SK-N-SH (cell line): ENCODE measurements around the gene RAD51B. TPM values are rescaled to one million over a fixed set of nuclear protein-coding genes. Genes with fewer than 3 reads are reported as not detected.

Experiments used
- CTCF ChIA-PET: fragments of 300-600, 350-600 bp; formaldehyde crosslinking; extraction: SDS; loops from one replicate; lab custom pipeline; 2021; lab: Yijun Ruan, JAX
- POLR2A ChIA-PET: fragments of 350-600 bp; sonication (Branson Sonifier 250); formaldehyde crosslinking; extraction: SDS; loops from one replicate; lab custom pipeline; 2020; ENCODE audit warnings: antibody characterized with exemption, inconsistent platforms; lab: Yijun Ruan, JAX
- DNase-seq: peaks from one replicate; pipeline ENCODE4 v3.0.0; 2012
- H2AFZ ChIP-seq: fragments of 200-600 bp; sonication (generic); 2 replicates; pipeline ENCODE4 v1.8.1; 2016; ENCODE audit warnings: antibody characterized with exemption, mild to moderate bottlenecking, low read depth
- H3F3A ChIP-seq: fragments of 200-600 bp; sonication (generic); replicated peaks from 2 replicates; pipeline ENCODE3; 2016; ENCODE audit warnings: antibody characterized with exemption, mild to moderate bottlenecking; ENCODE audit not compliant: insufficient read depth
- H3K27ac ChIP-seq, 2 experiments: fragments of 200-500 bp in 1 of 2; fragments of 200-600 bp in 1 of 2; sonication (Bioruptor generic) in 1 of 2; sonication (generic), shearing (Covaris generic) in 1 of 2; 2 replicates each; pipeline versions ENCODE4 v1.5.1 to v1.6.1; 2014 to 2016; ENCODE audit warnings: low read depth in 2 of 2, inconsistent platforms in 1 of 2, low read length in 1 of 2, mild to moderate bottlenecking in 1 of 2, mixed read lengths in 1 of 2
- H3K27me3 ChIP-seq: fragments of 200-600 bp; sonication (generic), shearing (Covaris generic); 2 replicates; pipeline ENCODE4 v1.6.1; 2016; ENCODE audit warnings: mixed run types; ENCODE audit not compliant: insufficient read depth
- H3K36me3 ChIP-seq, 2 experiments: fragments of 200-500 bp in 1 of 2; fragments of 200-600 bp in 1 of 2; sonication (Bioruptor generic) in 1 of 2; sonication (generic) in 1 of 2; replicated peaks in 1 of 2; 2 replicates each; pipeline versions ENCODE3 to v1.5.1; 2014 to 2016; ENCODE audit warnings: low read length in 1 of 2, mild to moderate bottlenecking in 1 of 2; ENCODE audit not compliant: insufficient read depth in 2 of 2, control insufficient read depth in 1 of 2
- H3K4me1 ChIP-seq, 2 experiments: fragments of 200-500 bp in 1 of 2; fragments of 200-600 bp in 1 of 2; sonication (Bioruptor generic) in 1 of 2; sonication (generic), shearing (Covaris generic) in 1 of 2; 2 replicates each; pipeline versions ENCODE4 v1.5.1 to v1.6.1; 2014 to 2016; ENCODE audit warnings: low read depth in 1 of 2, low read length in 1 of 2, mixed run types in 1 of 2; ENCODE audit not compliant: insufficient read depth in 2 of 2, control insufficient read depth in 1 of 2
- H3K4me2 ChIP-seq: fragments of 200-600 bp; sonication (generic), shearing (Covaris generic); 2 replicates; pipeline ENCODE4 v1.6.1; 2017; ENCODE audit warnings: mixed run types
- H3K4me3 ChIP-seq, 2 experiments: fragments of 200-500 bp in 1 of 2; fragments of 200-600 bp in 1 of 2; sonication (Bioruptor generic) in 1 of 2; sonication (generic), shearing (Covaris generic) in 1 of 2; 2 replicates each; pipeline versions ENCODE4 v1.5.1 to v1.8.1; 2014 to 2016; ENCODE audit warnings: low read depth in 2 of 2, inconsistent platforms in 1 of 2, low read length in 1 of 2, mild to moderate bottlenecking in 1 of 2, mixed read lengths in 1 of 2, moderate library complexity in 1 of 2
- H3K79me2 ChIP-seq: fragments of 200-600 bp; sonication (generic); 2 replicates; pipeline ENCODE4 v1.8.1; 2017; ENCODE audit warnings: mild to moderate bottlenecking; ENCODE audit not compliant: insufficient read depth
- H3K9ac ChIP-seq: fragments of 200-600 bp; sonication (generic); 2 replicates; pipeline ENCODE4 v1.6.1; 2017; ENCODE audit warnings: mixed run types
- H3K9me2 ChIP-seq: fragments of 200-600 bp; sonication (generic); 2 replicates; pipeline ENCODE4 v1.6.1; 2017; ENCODE audit warnings: mixed run types
- H3K9me3 ChIP-seq: fragments of 200-600 bp; sonication (generic); 2 replicates; pipeline ENCODE4 v1.6.1; 2017; ENCODE audit warnings: mixed run types, mild to moderate bottlenecking, moderate library complexity
- H4K20me1 ChIP-seq: fragments of 200-600 bp; sonication (generic); 2 replicates; pipeline ENCODE4 v1.6.1; 2017; ENCODE audit warnings: mild to moderate bottlenecking, mixed run types; ENCODE audit not compliant: insufficient read depth
- CHD2 ChIP-seq: fragments of 150-350 bp; IDR thresholded peaks from 2 replicates; pipeline ENCODE4 v1.6.1; 2018; ENCODE audit warnings: low read length; ENCODE audit not compliant: partially characterized antibody
- EZH2phosphoT487 ChIP-seq: fragments of 200-600 bp; sonication (generic); IDR thresholded peaks from 2 replicates; pipeline ENCODE4 v1.6.1; 2017; ENCODE audit warnings: low read depth, mixed run types, mild to moderate bottlenecking, antibody characterized with exemption, moderate library complexity, borderline replicate concordance
- GABPA ChIP-seq: IDR thresholded peaks from 2 replicates; pipeline ENCODE4 v1.4.0; 2012; ENCODE audit warnings: low read depth, mild to moderate bottlenecking
- JUND ChIP-seq: IDR thresholded peaks from 2 replicates; pipeline ENCODE4 v1.4.0; 2012
- MEF2A ChIP-seq: IDR thresholded peaks from 2 replicates; pipeline ENCODE4 v1.4.0; 2012; ENCODE audit warnings: low read depth, borderline replicate concordance
- MXI1 ChIP-seq: IDR thresholded peaks from 2 replicates; pipeline ENCODE4 v1.6.1; 2012; ENCODE audit warnings: mild to moderate bottlenecking, low read depth, low read length, improper control_type of control experiment
- NFIC ChIP-seq: IDR thresholded peaks from 2 replicates; pipeline ENCODE4 v1.4.0; 2012; ENCODE audit warnings: borderline replicate concordance
- POLR2AphosphoS5 ChIP-seq: IDR thresholded peaks from 2 replicates; pipeline ENCODE4 v1.6.1; 2012; ENCODE audit warnings: low read depth, low read length
- RAD21 ChIP-seq: IDR thresholded peaks from 2 replicates; pipeline ENCODE4 v1.6.1; 2012; ENCODE audit warnings: mild to moderate bottlenecking, low read length
- RCOR1 ChIP-seq: fragments of 150-350 bp; IDR thresholded peaks from 2 replicates; pipeline ENCODE4 v1.6.1; 2017; ENCODE audit warnings: antibody characterized with exemption, low read length
- RFX5 ChIP-seq: IDR thresholded peaks from 2 replicates; pipeline ENCODE4 v1.6.1; 2012; ENCODE audit warnings: mild to moderate bottlenecking, improper control_type of control experiment, low read length
- SIN3A ChIP-seq: IDR thresholded peaks from 2 replicates; pipeline ENCODE4 v1.6.1; 2012; ENCODE audit warnings: low read depth, mild to moderate bottlenecking, low read length, moderate library complexity, borderline replicate concordance
- SMC3 ChIP-seq: IDR thresholded peaks from 2 replicates; pipeline ENCODE4 v1.6.1; 2012; ENCODE audit warnings: low read depth, low read length, improper control_type of control experiment
- YY1 ChIP-seq: IDR thresholded peaks from 2 replicates; pipeline ENCODE4 v1.4.0; 2012; ENCODE audit warnings: low read depth, mild to moderate bottlenecking
- WGBS: methylation state at CpG from one replicate; pipeline ENCODE4 v1.1.6; 2017; ENCODE audit warnings: low lambda C conversion rate; 5-methylcytosine and 5-hydroxymethylcytosine counted together
- polyA plus RNA-seq, 3 experiments: library from polyadenylated mRNA; depleted of rRNA; stranded (reverse); fragments of >200 nt; gene quantifications; 2 replicates each; pipeline ENCODE4 v1.2.3, GENCODE V29; 2012
- TF ChIP-seq, protein P1 (sequence below): IDR thresholded peaks from 2 replicates; pipeline ENCODE4; 2012
- TF ChIP-seq, protein P2 (sequence below): fragments of 200-600 bp; sonication (generic); IDR thresholded peaks from 2 replicates; pipeline ENCODE4 v1.6.1; 2017; ENCODE audit warnings: antibody characterized with exemption, mild to moderate bottlenecking, moderate library complexity
- TF ChIP-seq, protein P3 (sequence below): IDR thresholded peaks from 2 replicates; pipeline ENCODE4 v1.6.1; 2012; ENCODE audit warnings: mild to moderate bottlenecking, low read depth, low read length, moderate library complexity
- TF ChIP-seq, protein P4 (sequence below): fragments of 150-350 bp; IDR thresholded peaks from 2 replicates; pipeline ENCODE4 v1.6.1; 2016; ENCODE audit warnings: mild to moderate bottlenecking, low read depth, low read length
- TF ChIP-seq, protein P5 (sequence below): IDR thresholded peaks from 2 replicates; pipeline ENCODE4 v1.4.0; 2012; ENCODE audit warnings: low read depth, borderline replicate concordance

Gene RAD51B
- polyA plus RNA-seq, 1 of the 3 experiments (the other 2 are of a cell fraction), result 6.0 TPM

DNA sequence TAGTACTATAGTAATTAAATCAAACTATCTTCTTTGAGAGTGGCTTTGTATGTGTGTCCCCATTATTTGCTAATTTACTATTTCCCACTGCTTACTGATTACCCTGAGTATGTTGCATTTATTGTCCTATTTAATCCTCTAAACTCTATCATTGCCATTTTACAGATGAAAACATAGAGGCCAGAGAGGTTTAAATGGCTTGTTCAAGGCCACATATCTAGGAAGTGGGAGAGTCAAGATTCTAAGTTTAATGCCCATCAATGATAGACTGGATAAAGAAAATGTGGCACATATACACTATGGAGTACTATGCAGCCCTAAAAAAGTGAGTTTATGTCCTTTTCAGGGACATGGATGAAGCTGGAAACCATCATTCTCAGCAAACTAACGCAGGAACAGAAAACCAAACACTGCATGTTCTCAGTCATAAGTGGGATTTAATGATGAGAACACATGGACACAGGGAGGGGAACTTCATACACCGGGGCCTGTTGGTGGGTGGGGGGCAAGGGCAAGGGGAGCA, 553.6 kb downstream of the RAD51B start:
- Histone ChIP-seq H3F3A (no peaks in the 10 kb centered on the region), H3K4me2 (no peak overlapping the region), H3K36me3 (no peaks in the 10 kb centered on the region), H3K27me3 (no peaks in the 10 kb centered on the region), H3K27ac (no peak overlapping the region), H3K4me3 (no peak overlapping the region), H4K20me1 (no peaks in the 10 kb centered on the region), H3K9me3 (no peaks in the 10 kb centered on the region), H3K9ac (no peak overlapping the region), H3K9me2 (no peaks in the 10 kb centered on the region), H3K79me2 (no peaks in the 10 kb centered on the region), H3K4me1 (peaks cover 4 to 11% of the 10 kb centered on the region in 2 experiments; a peak in 3 of 4 replicates), H2AFZ (no peak overlapping the region)
- POLR2A ChIA-PET, result no interaction called here
- no peak for TF ChIP-seq EZH2phosphoT487
- TF ChIP-seq, protein P1, sequence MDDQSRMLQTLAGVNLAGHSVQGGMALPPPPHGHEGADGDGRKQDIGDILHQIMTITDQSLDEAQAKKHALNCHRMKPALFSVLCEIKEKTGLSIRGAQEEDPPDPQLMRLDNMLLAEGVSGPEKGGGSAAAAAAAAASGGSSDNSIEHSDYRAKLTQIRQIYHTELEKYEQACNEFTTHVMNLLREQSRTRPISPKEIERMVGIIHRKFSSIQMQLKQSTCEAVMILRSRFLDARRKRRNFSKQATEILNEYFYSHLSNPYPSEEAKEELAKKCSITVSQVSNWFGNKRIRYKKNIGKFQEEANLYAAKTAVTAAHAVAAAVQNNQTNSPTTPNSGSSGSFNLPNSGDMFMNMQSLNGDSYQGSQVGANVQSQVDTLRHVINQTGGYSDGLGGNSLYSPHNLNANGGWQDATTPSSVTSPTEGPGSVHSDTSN, result no peak
- no peak for TF ChIP-seq NFIC
- no peak for TF ChIP-seq JUND
- no peak for TF ChIP-seq SMC3
- TF ChIP-seq GABPA, result no peak
- no peak for TF ChIP-seq MEF2A
- no peak for TF ChIP-seq RCOR1
- TF ChIP-seq POLR2AphosphoS5, result no peak
- TF ChIP-seq, protein P2, sequence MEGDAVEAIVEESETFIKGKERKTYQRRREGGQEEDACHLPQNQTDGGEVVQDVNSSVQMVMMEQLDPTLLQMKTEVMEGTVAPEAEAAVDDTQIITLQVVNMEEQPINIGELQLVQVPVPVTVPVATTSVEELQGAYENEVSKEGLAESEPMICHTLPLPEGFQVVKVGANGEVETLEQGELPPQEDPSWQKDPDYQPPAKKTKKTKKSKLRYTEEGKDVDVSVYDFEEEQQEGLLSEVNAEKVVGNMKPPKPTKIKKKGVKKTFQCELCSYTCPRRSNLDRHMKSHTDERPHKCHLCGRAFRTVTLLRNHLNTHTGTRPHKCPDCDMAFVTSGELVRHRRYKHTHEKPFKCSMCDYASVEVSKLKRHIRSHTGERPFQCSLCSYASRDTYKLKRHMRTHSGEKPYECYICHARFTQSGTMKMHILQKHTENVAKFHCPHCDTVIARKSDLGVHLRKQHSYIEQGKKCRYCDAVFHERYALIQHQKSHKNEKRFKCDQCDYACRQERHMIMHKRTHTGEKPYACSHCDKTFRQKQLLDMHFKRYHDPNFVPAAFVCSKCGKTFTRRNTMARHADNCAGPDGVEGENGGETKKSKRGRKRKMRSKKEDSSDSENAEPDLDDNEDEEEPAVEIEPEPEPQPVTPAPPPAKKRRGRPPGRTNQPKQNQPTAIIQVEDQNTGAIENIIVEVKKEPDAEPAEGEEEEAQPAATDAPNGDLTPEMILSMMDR, result no peak
- no peak for TF ChIP-seq RAD21
- no peak for TF ChIP-seq SIN3A
- no peak for TF ChIP-seq RFX5
- TF ChIP-seq, protein P3, sequence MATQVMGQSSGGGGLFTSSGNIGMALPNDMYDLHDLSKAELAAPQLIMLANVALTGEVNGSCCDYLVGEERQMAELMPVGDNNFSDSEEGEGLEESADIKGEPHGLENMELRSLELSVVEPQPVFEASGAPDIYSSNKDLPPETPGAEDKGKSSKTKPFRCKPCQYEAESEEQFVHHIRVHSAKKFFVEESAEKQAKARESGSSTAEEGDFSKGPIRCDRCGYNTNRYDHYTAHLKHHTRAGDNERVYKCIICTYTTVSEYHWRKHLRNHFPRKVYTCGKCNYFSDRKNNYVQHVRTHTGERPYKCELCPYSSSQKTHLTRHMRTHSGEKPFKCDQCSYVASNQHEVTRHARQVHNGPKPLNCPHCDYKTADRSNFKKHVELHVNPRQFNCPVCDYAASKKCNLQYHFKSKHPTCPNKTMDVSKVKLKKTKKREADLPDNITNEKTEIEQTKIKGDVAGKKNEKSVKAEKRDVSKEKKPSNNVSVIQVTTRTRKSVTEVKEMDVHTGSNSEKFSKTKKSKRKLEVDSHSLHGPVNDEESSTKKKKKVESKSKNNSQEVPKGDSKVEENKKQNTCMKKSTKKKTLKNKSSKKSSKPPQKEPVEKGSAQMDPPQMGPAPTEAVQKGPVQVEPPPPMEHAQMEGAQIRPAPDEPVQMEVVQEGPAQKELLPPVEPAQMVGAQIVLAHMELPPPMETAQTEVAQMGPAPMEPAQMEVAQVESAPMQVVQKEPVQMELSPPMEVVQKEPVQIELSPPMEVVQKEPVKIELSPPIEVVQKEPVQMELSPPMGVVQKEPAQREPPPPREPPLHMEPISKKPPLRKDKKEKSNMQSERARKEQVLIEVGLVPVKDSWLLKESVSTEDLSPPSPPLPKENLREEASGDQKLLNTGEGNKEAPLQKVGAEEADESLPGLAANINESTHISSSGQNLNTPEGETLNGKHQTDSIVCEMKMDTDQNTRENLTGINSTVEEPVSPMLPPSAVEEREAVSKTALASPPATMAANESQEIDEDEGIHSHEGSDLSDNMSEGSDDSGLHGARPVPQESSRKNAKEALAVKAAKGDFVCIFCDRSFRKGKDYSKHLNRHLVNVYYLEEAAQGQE, result no peak
- TF ChIP-seq CHD2, result no peak
- TF ChIP-seq, protein P4, sequence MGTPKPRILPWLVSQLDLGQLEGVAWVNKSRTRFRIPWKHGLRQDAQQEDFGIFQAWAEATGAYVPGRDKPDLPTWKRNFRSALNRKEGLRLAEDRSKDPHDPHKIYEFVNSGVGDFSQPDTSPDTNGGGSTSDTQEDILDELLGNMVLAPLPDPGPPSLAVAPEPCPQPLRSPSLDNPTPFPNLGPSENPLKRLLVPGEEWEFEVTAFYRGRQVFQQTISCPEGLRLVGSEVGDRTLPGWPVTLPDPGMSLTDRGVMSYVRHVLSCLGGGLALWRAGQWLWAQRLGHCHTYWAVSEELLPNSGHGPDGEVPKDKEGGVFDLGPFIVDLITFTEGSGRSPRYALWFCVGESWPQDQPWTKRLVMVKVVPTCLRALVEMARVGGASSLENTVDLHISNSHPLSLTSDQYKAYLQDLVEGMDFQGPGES, result no peak
- TF ChIP-seq YY1, result no peak
- TF ChIP-seq MXI1, result no peak
- TF ChIP-seq, protein P5, sequence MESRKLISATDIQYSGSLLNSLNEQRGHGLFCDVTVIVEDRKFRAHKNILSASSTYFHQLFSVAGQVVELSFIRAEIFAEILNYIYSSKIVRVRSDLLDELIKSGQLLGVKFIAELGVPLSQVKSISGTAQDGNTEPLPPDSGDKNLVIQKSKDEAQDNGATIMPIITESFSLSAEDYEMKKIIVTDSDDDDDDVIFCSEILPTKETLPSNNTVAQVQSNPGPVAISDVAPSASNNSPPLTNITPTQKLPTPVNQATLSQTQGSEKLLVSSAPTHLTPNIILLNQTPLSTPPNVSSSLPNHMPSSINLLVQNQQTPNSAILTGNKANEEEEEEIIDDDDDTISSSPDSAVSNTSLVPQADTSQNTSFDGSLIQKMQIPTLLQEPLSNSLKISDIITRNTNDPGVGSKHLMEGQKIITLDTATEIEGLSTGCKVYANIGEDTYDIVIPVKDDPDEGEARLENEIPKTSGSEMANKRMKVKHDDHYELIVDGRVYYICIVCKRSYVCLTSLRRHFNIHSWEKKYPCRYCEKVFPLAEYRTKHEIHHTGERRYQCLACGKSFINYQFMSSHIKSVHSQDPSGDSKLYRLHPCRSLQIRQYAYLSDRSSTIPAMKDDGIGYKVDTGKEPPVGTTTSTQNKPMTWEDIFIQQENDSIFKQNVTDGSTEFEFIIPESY, result no peak
- no peak for DNase-seq
- WGBS, result 95% methylated on average over 2 of the region's 2 CpGs
- CTCF ChIA-PET, result interaction anchor here (0.9 to 1.9 kb wide), 3 partner anchors 14 to 126 kb away, joined by 3 to 6 read pairs (median 3); no protein-coding TSS in a partner anchor
